ENCODE results near the gene RNF217. TPM values are rescaled to one million over a fixed set of nuclear protein-coding genes. Genes with fewer than 3 reads are reported as not detected.

RNF217 gene
- total RNA-seq, 1 experiment from 2014 or later, result 12.2 TPM

Other genes starting within 250 kb of the RNF217 start
- 12.4 to 17.7 TPM (median 15.0 TPM) in 3 replicates for gene TPD52L1, start 191.3 kb downstream of the RNF217 start, total RNA-seq (2021)

All from WTC11 (cell line).